ENCODE data around the gene GALNT2.

GRCh38 chr1:230295367-230295766 lies 228.3 kb downstream of the GALNT2 start:
- TF ChIP-seq ZFP3 (CRISPR knock-in tag; IDR thresholded peaks at IDR 0.05) (no peak), SNAI2 (CRISPR knock-in tag; IDR thresholded peaks at IDR 0.05) (no peak), ARNTL (CRISPR knock-in tag; IDR thresholded peaks at IDR 0.05; ENCODE audit: borderline replicate concordance, low read depth) (no peak), RARB (CRISPR knock-in tag; IDR thresholded peaks at IDR 0.05) (no peak)
- TF ChIP-seq, protein P1, sequence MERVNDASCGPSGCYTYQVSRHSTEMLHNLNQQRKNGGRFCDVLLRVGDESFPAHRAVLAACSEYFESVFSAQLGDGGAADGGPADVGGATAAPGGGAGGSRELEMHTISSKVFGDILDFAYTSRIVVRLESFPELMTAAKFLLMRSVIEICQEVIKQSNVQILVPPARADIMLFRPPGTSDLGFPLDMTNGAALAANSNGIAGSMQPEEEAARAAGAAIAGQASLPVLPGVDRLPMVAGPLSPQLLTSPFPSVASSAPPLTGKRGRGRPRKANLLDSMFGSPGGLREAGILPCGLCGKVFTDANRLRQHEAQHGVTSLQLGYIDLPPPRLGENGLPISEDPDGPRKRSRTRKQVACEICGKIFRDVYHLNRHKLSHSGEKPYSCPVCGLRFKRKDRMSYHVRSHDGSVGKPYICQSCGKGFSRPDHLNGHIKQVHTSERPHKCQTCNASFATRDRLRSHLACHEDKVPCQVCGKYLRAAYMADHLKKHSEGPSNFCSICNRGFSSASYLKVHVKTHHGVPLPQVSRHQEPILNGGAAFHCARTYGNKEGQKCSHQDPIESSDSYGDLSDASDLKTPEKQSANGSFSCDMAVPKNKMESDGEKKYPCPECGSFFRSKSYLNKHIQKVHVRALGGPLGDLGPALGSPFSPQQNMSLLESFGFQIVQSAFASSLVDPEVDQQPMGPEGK (CRISPR knock-in tag; IDR thresholded peaks at IDR 0.05; ENCODE audit: borderline replicate concordance) = no peak
